HG02970 (cell line): ENCODE results near the gene ENC1.
"Not testable (repeated sequence)": the region's sequence is repeated elsewhere in the genome, so short reads cannot be mapped to it uniquely, and the experiment has no call there.

Experiments
- ATAC-seq: cut with Tn5 transposase; IDR thresholded peaks from one replicate; pipeline ENCODE4 v1.9.1; 2021; ENCODE audit warnings: mild to moderate bottlenecking, moderate library complexity, moderate number of reproducible peaks; ENCODE audit not compliant: unreplicated experiment, low FRiP score

ENC1 gene

GRCh38 chr5:74640450-74640953 lies at the start of gene ENC1:
TSS of gene ENC1 (minus strand) at chr5:74640728. CDS start at chr5:74636485, 4,243 bp downstream.
- peak; percentile 56 for ATAC-seq

- no peak for ATAC-seq
These were observed 46.6 kb upstream of the ENC1 start for GRCh38 chr5:74686962-74687751.

- peak; percentile 30 for ATAC-seq
These were observed 45.6 kb upstream of the ENC1 start for GRCh38 chr5:74685979-74686631.

GRCh38 chr5:74684900-74685851 lies 44.6 kb upstream of the ENC1 start, which contains the start of gene HEXB:
TSS of gene HEXB (plus strand) at chr5:74685233. CDS start at chr5:74685261, 28 bp downstream.
- ATAC-seq = peak; percentile 69

- ATAC-seq = no peak
These were observed 39.4 kb upstream of the ENC1 start for GRCh38 chr5:74679966-74680365.

GRCh38 chr5:74679300-74679699 lies 38.8 kb upstream of the ENC1 start:
- ATAC-seq = not testable (repeated sequence)

- not testable (repeated sequence) for ATAC-seq
These were observed 37.6 kb upstream of the ENC1 start for GRCh38 chr5:74678123-74678522.

- ATAC-seq = not testable (repeated sequence)
These were observed 35.9 kb upstream of the ENC1 start for GRCh38 chr5:74676466-74676865.

GRCh38 chr5:74673011-74673790 lies 32.7 kb upstream of the ENC1 start:
- no peak for ATAC-seq

- ATAC-seq = no peak
These were observed 31.8 kb upstream of the ENC1 start for GRCh38 chr5:74672215-74672877.

- no peak for ATAC-seq
These were observed 30.0 kb upstream of the ENC1 start for GRCh38 chr5:74670396-74671038.

- ATAC-seq = no peak
These were observed 29.3 kb upstream of the ENC1 start for GRCh38 chr5:74669821-74670220.

- no peak for ATAC-seq
These were observed 26.9 kb upstream of the ENC1 start for GRCh38 chr5:74667396-74667795.

- no peak for ATAC-seq
These were observed 25.3 kb upstream of the ENC1 start for GRCh38 chr5:74665816-74666215.

GRCh38 chr5:74665273-74665672 lies 24.7 kb upstream of the ENC1 start:
- no peak for ATAC-seq

- no peak for ATAC-seq
These were observed 24.0 kb upstream of the ENC1 start for GRCh38 chr5:74664551-74664950.

- ATAC-seq = no peak
These were observed 20.3 kb upstream of the ENC1 start for GRCh38 chr5:74660873-74661272.

GRCh38 chr5:74660140-74660539 lies 19.6 kb upstream of the ENC1 start:
- ATAC-seq = no peak

GRCh38 chr5:74659172-74659571 lies 18.6 kb upstream of the ENC1 start:
- ATAC-seq = no peak
